ENCODE measurements around the gene DNAH3. TPM values are rescaled to one million over a fixed set of nuclear protein-coding genes. Genes with fewer than 3 reads are reported as not detected.

DNAH3 gene
- total RNA-seq, 4 donors from 2014 or later = 0.72 to 1.8 (median 1.4) TPM

DNA sequence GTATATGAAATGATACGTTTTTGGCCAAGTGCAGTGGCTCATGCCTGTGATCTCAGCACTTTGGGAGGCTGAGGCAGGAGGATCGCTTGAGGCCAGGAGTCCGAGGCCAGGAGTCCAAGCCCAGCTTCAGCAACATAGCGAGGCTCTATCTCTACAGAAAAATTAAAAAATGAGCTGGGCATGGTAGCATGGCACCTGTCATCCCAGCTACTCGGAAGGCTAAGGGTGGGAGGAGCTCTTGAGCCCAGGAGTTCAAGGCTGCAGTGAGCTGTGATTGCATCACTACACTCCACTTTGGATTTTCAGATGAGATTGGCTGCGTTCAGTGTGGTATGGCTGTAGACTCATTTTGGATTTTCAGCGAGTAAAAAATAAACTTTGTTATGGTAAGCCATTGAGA, 112.4 kb downstream of the DNAH3 start:
- 86 to 87% methylated on average over 7 of the region's 7 CpGs for WGBS, 2 donors
- intact Hi-C loops (cut with DNase I; ENCODE audit: low total_unique reads) = no loop called here
- DNase-seq (ENCODE audit: low spot score in 2 of 2) = no peak
- TF ChIP-seq, protein P1, sequence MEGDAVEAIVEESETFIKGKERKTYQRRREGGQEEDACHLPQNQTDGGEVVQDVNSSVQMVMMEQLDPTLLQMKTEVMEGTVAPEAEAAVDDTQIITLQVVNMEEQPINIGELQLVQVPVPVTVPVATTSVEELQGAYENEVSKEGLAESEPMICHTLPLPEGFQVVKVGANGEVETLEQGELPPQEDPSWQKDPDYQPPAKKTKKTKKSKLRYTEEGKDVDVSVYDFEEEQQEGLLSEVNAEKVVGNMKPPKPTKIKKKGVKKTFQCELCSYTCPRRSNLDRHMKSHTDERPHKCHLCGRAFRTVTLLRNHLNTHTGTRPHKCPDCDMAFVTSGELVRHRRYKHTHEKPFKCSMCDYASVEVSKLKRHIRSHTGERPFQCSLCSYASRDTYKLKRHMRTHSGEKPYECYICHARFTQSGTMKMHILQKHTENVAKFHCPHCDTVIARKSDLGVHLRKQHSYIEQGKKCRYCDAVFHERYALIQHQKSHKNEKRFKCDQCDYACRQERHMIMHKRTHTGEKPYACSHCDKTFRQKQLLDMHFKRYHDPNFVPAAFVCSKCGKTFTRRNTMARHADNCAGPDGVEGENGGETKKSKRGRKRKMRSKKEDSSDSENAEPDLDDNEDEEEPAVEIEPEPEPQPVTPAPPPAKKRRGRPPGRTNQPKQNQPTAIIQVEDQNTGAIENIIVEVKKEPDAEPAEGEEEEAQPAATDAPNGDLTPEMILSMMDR (IDR thresholded peaks at IDR 0.05) = no peak
- no peak for TF ChIP-seq POLR2A (IDR thresholded peaks at IDR 0.05)
- H3K4me3 ChIP-seq (ENCODE audit: low read depth, poor library complexity, severe bottlenecking) = no peak overlapping the region

DNA sequence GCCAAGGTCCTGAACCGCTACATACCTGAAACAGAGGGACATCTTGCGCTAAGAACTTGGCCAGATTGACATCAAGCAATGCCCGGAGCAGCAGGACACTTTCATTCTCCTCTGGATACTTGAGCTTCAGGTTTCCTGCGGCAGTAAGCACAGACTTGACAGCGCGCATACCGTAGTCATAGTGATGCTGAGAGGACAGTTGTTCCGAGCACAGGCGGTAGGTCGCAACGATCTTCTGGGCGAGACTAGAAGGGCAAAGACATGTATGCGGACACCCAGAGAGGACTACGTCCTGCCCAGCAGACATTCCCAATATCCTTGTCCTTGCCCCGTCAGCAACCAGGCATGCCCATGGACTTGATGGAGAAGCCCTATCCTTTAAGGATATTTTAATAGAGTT, 112.9 kb downstream of the DNAH3 start:
- TF ChIP-seq, protein P1 (IDR thresholded peaks at IDR 0.05) = no peak
- no peak for TF ChIP-seq POLR2A (IDR thresholded peaks at IDR 0.05)
- 92 to 93% methylated on average over 15 of the region's 15 CpGs for WGBS, 2 donors
- peak overlapping the region; percentile 1 for H3K4me3 ChIP-seq (ENCODE audit: low read depth, poor library complexity, severe bottlenecking)
- DNase-seq (ENCODE audit: low spot score in 2 of 2) = peak in 1 of 2 donors; percentile 56
- intact Hi-C loops (cut with DNase I; ENCODE audit: low total_unique reads) = no loop called here

DNA sequence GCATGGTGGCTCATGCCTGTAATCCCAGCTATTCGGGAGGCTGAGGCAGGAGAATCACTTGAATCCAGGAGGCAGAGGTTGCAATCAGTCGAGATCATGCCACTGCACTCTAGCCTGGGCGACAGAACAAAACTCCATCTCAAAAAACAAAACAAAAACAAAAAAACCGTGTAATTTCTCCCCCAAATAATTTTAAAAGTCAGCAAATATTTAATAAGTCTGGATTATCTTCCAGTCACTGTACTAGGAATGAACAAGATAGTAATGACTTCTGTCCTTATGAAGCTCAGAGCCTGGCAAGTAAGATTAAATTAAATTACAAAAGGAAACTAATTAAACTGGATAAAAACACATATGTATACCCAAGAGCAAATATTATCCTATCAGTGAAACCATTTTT, 113.5 kb downstream of the DNAH3 start:
- peak in 1 of 2 donors; percentile 1 for DNase-seq (ENCODE audit: low spot score in 2 of 2)
- intact Hi-C loops (cut with DNase I; ENCODE audit: low total_unique reads) = no loop called here
- WGBS, 2 donors = 76 to 79% methylated on average over 4 of the region's 4 CpGs
- TF ChIP-seq, protein P1 (IDR thresholded peaks at IDR 0.05) = no peak
- TF ChIP-seq POLR2A (IDR thresholded peaks at IDR 0.05) = no peak
- H3K4me3 ChIP-seq (ENCODE audit: low read depth, poor library complexity, severe bottlenecking) = no peak overlapping the region

DNA sequence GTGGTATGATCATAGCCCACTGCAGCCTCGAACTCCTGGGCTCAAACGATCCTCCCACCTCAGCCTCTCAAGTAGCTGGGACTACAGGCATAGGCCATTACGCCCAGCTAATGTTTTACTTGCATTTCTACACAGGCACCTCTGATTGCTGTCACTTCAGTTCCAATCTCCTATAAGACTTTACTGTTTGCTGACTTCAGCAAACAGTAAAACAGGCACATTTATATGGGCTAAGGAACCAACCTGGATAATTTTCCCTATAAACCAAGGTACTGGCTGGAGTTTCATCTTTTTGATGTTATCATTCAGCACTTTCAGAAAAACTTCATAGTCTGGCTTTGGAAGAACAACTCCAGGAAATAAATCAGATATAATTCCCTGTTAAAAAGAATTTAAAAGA, 114.2 kb downstream of the DNAH3 start:
- no peak for TF ChIP-seq POLR2A (IDR thresholded peaks at IDR 0.05)
- TF ChIP-seq, protein P1 (IDR thresholded peaks at IDR 0.05) = no peak
- intact Hi-C loops (cut with DNase I; ENCODE audit: low total_unique reads) = no loop called here
- H3K4me3 ChIP-seq (ENCODE audit: low read depth, poor library complexity, severe bottlenecking) = no peak overlapping the region
- no peak for DNase-seq (ENCODE audit: low spot score in 2 of 2)
- 87 to 93% methylated on average over 3 of the region's 3 CpGs for WGBS, 2 donors

DNA sequence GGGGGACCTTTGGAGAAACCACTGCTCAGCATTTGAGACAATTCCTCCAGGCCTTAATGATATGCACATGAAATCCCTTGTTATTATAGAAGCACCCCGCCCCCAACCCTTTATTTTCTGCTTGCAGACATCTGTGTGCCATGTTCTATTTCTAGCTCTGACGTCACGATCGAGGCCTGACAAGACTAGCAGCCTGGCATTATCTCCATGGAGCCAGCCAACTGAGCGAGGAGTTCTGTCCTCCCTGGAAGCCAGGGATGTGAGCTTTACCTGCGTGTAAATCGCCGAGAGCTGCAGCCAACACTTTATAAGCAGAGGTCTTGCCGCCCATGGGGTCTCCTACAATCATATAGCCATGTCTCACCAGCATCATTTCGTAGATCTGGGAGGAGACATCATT, 116.9 kb downstream of the DNAH3 start:
- intact Hi-C loops (cut with DNase I; ENCODE audit: low total_unique reads) = no loop called here
- TF ChIP-seq POLR2A (IDR thresholded peaks at IDR 0.05) = no peak
- TF ChIP-seq, protein P1 (IDR thresholded peaks at IDR 0.05) = no peak
- WGBS, 2 donors = 36 to 49% methylated on average over 10 of the region's 10 CpGs
- no peak overlapping the region for H3K4me3 ChIP-seq (ENCODE audit: low read depth, poor library complexity, severe bottlenecking)
- no peak for DNase-seq (ENCODE audit: low spot score in 2 of 2)

DNA sequence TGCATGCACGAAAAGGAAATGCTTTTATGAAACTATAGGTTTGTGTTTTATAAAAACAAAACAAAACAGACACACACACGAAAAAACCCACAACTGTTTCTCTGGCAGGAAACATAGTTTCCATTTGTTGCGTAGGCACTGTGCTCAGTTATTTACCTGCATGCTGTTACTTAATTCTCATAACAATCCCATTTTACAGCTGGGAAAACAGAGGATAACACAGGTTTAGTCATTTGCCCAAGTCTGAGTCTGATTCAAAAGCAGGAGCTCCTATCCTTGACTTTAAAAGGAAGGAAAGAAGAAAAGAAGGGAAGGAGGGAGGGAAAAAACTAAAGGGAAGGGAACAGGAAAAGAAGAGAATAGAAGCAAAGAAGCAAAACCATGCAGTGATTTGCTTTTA, 117.4 kb downstream of the DNAH3 start:
- no peak for TF ChIP-seq POLR2A (IDR thresholded peaks at IDR 0.05)
- TF ChIP-seq, protein P1 (IDR thresholded peaks at IDR 0.05) = no peak
- WGBS, 2 donors = 76 to 80% methylated on average over 3 of the region's 3 CpGs
- H3K4me3 ChIP-seq (ENCODE audit: low read depth, poor library complexity, severe bottlenecking) = no peak overlapping the region
- intact Hi-C loops (cut with DNase I; ENCODE audit: low total_unique reads) = no loop called here
- no peak for DNase-seq (ENCODE audit: low spot score in 2 of 2)
